ENCODE results near the gene AOPEP.

AOPEP gene

DNA sequence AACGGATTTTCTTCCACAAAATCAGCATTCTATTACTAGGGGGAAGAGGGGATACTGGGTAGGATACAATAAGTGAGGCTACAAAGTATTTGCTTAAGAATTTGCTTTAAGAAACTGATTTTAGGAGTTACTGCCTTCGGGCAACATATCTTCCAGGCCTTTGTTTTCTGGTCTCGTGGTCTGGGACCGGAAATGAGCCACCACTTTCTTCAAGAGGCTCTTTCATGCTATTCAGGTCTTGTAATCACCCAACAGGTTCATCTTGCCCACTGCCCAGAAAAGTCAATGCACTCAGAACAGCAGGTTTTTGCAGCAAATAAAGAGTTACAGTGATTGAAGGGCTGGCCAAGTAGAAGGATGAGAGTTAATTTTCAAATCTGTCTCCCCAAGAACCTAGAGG is 6.6 kb upstream of the AOPEP start:
- DNase-seq: no peak

DNA sequence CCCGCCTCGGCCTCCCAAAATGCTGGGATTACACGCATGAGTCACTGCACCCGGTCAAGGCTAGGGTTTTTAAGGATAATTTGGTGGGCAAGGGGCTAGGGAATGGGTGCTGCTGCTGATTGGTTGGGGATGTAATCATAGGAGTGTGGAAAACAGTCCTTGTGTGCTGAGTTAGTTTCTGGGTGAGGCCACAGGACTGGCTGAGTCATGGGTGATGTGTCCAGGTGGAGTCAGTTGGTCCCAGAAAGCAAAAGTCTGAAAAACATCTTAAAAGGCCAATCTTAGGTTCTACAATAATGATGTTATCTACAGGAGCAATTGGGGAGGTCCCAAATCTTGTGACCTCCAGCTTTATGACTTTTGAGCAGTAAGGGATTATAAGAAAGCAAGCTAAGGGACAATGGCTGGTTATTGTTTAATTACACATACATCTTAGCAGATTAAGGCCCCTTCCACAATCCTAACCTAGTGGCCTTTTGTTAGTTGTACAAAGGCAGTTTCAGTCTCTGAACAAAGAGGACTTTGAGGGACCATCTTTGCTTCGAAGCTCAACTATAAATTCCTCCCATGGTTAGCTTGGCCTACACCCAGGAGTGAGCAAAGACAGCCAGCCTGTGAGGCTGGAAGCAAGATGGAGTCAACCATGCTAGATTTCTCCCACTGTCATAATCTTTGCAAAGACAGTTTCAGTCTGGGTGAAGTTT is 5.5 kb upstream of the AOPEP start:
- DNase-seq: no peak

DNA sequence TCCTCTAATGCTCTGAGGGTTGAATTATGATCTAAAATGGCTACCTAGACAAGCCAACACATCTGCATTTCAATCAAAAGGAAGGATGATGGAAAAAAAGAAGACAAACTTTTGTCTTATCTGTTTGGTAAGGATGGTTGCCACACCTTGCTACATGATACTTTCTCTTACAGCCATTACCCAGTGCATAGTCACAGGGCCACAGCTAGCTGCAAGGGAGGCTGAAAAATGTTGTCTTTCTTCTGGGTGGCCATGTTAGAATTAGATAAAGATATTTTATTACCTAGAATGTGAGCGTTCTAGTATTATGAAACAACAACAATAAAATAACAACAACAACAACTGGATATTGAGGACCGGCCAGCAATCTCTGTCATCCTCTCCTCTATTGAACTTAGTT is 4.7 kb upstream of the AOPEP start:
- DNase-seq: no peak

DNA sequence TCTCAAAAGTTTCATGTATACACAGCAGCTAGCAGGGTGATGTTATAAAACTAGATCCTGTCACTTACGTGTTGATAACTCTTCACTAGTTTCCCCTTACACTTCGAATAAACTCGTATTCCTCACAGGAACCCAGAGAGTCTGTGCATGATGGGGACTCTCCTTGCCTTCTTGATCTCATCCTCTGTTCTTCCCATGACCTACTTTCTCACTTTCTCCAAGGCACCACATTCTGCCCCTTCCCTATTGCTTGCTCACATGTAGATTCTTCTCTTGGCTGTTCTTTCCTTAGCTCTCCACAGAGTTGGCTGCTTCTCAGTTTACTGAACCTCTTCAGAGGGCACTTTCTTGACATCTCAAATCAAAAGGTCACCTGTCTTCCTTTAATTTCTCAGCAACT is 1.2 kb upstream of the AOPEP start:
- no peak for DNase-seq

DNA sequence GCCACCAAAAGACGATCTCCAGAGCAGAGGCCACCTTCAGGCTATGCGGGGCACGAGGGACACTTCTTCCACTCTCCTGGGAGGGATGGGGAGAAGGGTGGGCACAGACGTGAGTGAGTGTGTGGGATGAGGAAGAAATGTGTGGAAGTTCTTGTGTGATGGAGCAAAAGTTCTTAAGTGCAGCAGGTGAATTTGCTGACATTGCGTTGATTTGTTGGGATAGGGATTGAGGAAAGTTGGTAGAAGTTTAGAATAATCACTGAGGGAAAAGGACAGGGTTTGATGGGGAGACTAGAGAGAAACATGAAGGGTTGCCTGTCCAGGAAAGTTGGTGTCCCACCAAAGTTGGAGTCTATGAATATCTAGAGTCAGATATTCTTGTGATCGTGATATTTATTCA is 2.2 kb downstream of the AOPEP start:
- no peak for DNase-seq

DNA sequence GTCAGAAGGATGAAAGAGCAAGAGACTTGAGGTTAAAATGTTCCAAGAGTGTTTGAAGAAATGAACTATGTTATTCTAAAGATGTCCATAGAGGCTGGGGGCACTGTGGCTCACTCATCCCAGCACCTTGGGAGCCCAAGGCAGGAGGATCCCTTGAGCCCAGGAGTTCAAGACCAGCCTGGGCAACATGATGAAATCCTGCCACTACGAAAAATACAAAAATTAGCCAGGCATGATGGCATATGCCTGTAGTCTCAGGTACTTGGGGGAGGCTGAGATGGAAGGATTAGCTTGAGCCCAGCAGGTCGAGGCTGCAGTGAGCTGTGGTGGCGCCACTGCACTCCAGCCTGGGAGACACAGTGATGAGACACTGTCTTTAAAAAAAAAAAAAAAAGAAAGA is 2.7 kb downstream of the AOPEP start:
- no peak for DNase-seq

DNA sequence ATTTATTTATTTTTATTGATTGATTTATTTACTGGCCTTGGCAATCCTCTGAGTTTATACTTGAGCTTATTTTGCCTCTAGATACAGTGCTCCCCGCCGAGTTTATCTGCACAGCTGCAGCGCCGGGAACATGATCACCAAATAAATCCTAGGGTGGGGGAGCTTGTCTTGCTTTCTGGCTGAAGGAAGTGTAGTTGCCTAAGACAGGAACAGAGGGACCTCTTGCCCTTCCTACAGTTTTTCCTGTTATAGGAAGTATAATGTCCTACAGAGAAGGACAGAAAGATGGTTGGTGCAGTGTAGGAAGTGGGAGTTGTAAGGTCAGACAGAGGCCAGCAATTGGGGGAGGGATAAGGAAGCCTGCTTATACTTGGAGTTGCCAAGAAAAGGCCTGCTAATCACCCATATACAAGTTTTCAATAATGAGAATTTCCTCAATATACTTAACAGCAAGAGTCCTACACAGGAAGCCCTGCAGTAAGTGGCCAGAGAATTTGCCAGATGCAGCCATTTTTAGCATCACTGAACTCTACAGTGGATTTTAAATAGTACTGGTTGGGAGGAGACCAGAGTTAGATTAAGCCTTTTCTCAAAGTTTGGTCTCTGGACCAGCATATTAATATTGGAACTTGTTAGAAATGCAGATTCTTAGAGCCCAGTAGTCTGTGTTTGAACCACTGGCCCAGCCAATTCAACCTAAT is 7.7 kb downstream of the AOPEP start:
- no peak for DNase-seq

DNA sequence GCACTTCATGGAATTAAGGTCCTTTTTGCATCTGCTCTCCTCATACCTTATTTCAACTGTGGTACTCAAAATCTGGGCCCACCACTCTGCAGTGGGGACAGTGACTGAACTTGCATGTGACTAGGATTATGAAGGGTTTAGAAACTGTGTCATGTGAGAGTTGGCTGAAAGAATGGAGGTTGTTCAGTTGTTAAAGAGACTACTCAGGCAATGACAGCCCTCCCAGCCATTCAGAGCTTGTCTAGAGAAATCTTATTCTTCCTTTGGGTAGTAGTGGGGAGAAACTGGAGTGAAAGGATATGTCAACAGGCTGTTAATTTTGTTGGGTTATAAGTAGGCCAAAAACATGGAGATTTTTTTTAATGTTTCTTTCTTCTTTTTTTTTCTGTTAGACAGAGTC is 10.3 kb downstream of the AOPEP start:
- no peak for DNase-seq

DNA sequence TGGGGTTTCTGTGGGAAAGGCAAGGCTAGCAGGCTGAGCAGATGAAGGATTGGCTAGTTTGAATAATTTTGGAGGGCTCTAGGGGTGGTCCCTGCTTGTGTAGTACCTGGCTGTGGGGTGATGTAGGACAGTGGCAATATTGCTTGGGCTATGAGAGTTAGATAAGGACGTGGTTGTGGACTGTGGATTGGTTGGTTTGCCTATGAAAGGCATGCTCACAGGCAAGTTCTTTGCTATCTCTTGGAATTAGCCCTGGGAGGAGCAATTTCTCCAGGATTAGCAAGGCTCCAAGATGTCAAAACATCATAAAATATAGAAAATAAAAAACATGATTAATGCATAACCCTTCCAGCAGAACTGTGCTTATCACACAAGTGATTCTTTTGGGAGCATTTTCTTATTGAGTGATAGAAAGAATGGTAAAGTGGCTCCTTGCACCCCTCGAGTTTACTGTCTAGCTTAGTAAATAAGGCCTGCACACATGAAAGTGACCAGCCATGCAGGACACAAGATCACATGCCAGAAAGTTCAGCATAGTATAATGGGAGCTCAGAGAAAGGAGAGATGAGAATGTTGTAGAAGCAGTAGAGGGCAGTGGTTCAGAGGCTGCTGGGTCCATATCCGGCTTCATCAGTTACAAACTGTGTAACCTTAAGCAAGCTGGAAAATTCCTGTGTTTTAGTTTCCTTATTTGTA is 13.8 kb downstream of the AOPEP start:
- no peak for DNase-seq

DNA sequence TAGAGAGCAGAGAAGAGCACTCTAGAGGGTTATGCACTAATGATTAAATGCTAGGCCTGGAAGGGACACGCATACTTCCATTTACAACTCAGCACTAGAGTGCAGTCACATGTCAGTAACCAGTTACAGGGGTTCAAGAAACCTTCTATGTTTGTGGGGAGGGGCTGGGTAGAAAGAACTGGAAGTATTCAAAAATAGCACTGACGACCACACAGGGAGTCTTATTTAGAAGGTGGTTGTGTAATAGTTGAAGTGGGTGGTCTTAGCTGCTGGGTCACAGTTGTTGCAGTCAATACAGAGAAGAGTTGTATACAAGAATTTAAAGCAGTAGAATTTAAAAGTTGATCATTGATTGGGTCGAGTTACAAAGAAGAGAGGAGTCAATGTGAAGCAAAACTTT is 15.4 kb downstream of the AOPEP start:
- DNase-seq: no peak

DNA sequence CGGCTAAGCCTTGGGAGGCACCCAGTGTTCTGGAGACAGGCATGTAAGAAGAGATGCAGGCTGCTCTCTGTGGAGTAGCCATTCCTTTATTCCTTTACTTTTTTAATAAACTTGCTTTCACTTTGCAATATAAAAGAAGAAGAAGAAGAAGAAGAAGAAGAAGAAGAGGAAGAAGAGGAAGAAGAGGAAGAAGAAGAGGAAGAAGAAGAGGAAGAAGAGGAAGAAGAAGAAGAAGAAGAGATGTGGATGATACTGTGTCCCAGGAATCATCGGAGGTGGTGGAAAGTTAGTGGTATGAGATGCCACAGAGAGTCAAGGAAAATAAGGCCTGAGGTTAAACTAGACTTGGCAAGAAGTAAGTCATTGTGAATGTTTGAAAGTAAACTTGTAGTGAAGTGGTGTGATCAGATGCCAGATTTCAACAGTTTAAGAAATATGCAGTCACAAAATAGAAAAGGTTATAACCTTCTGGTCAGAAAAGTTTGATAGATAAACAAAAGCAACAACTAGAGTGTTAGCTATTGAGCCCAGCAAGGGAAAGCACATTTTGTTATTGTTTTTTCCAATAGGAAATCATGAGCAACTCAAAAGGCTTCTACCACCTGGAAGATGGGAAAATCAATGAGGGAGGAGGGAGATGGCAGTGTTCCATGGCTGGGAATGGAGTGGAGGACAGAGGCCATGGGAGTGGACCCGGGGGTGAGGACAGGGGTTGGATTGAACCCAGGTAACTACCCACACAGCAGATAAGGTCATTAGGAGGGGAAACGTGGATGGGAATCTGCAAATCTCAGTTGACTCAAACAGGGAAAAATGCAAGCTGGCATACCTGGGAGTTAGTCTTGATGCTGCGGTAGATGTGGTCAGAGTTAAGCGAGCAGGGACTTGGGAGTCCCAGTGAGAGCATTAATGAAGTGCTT is 16.8 kb downstream of the AOPEP start:
- DNase-seq: no peak

DNA sequence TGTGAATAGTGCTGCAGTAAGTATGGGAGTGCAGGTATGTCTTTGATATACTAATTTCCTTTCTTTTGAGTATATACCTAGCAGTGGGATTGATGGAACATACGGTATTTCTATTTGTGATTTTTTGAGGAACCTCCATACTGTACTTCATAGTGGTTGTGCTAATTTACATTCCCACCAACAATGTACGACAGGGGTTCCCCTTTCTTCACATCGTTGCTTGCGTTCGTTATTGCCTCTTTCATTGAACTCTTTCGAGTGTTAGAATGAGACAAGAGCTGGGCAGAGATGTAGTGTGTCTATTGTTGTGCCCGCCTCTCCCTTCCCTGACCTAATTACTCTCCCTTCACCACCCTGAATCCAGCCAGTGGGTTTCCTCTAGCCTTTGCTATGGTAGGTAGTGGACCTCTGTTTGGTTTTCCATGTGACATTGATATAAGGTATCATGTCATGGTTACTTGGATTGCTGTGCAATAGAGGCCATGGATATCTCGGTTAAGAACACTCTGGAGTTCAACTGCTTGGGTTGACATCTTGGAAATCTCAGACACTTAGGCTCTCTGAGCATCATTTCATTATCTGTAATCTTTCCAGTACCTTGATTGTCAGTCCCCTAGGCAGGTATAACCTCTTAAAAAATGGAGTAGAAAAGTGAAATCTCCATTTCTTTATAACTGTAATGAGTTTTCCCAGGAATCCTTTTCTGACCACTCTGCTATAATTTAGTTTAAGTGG is 19.5 kb downstream of the AOPEP start:
- DNase-seq: no peak

DNA sequence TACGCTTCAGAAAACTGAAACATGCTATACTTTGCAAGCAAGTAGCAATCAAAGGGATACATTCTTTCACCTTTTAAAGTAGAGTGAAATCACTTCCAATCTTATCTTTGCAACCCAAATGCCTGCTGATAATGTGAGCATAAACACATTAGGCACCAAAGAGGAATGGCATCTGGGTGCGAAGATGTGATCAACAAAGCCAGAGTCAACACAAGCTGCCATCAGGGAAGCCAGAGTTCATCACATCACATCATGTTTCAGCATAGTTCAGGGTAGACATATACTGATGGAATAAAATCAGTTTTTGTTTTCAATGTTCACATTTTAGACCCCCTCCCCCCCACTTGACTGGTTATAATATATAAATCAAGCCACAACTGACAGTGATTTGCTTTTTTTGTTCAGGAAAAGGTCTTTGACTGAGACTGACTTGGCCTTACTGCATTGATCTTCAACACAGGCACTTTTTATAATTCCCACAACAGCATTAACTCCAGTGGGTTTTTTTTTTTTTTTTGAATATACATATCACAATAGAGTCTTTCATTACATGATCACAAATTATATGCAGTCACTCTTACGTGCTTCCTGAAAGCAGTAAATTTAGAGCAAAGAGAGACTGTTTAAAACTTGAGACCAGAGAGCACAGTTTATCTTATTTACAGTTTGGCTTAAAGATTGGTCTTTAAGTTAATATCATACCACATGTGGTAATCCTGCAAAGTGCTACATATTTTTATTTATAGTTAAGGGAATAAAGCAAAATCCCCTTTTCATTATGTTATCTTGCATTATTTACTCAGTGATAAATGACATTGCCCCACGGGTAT is 20.3 kb downstream of the AOPEP start:
- no peak for DNase-seq

DNA sequence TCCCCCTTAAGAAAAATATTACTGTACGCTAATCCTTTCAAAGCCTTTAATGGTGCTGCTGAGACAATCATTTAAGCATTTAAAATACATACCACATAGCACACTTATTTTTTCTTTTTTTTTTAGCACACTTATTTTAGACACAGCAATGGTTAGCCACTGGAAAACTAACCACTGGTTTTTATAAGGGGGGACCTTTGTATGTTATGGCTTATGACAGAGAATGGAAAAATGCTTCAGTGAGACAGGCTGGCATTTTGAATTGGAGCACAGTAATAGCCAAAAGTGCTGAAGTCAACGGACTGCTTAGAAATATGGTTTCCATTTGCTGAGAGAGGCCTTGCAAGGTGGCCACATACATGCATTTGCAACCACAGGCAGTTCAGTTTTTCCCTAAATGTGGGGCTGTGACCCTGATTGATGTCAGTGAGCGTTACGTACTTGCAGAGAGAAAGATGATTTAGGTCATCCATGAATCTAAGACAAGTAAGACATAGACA is 28.5 kb downstream of the AOPEP start:
- no peak for DNase-seq

DNA sequence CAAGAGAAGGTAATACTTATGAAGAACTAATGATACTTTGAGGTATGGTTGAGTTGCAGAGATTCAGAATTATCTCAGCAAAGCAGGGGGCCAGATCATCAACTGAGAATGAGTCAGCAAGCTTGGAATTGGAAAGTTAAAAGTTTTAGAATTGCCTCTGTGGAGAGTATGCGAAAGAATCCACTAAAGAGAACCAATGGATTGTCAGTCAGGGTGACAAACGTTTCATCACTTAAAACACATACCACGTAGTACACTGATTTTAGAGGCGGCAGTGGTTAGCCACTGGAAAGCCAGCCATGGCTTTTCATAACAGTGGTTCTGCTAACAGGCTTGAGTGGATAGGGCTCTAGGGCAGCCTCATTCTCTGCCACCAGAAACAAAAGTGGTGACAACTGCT is 30.7 kb downstream of the AOPEP start:
- DNase-seq: no peak

DNA sequence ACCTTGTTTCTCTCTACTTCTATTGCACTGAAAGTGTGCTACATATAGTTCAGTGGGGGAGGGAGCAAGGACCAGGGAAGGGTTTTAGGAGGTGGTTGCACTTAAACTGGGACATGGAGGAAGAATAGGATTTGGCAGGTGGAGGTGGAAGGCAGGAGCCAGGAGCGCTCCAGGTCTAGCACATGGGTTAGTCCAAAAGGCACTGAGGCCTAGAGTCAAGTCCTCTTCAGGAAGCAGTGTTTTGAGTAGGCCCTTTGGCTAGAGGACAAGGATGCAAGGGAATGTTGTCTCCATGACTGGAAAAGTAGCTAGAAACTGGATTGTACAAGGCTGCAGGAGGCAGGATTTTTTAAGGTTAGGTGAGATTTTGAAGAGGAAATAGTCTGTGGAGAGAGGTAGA is 31.5 kb downstream of the AOPEP start:
- no peak for DNase-seq

DNA sequence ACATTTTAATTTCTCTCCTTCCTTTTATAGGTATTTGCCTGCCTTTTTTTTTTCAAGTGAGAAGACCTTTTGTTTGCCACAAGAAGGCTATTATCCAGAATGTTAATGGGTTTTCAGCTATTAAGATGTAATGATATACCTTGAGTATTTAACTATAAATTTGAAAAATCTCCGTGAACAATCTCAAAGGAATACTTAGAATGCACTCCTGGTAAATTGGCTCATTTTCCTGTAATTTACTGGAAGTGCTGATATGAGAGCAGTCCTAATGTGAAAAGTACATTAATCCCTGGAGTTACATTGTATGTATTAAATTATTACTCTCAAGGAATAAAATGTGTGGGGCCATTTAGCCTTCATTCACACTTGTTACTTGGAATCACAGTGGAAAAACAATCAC is 32.4 kb downstream of the AOPEP start:
- DNase-seq: no peak

DNA sequence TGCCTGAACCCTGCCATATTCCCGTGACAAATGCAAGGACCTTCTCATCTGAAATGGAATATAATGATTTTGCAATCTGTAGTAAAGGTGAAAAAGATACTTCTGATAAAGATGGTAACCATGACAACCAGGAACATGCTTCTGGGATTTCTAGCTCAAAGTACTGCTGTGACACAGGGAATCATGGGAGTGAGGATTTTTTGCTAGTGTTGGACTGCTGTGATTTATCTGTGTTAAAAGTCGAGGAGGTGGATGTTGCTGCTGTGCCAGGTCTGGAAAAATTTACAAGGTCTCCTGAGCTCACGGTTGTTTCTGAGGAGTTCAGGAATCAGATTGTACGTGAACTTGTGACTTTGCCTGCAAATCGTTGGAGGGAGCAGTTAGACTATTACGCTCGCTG is 33.5 kb downstream of the AOPEP start:
- DNase-seq: no peak

DNA sequence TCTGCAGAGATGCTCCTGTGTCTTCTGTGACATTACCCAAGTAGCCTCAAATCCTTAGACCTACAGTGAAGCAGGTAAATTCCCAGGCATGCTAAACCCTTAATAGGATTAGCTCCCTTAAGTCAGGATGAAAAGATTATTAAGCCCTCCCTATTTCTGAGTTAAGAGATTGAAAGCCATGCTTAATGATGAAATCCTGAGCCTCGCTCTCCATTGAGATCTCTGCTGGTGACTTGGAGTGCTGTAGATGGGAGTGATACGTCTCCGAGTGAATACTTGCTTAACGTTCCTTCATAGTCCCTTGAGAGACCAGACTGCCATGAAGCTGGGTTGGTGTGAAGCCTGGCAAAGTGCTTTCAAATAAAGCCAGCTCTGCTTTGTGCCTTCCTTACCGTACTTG is 34.2 kb downstream of the AOPEP start:
- DNase-seq: no peak

DNA sequence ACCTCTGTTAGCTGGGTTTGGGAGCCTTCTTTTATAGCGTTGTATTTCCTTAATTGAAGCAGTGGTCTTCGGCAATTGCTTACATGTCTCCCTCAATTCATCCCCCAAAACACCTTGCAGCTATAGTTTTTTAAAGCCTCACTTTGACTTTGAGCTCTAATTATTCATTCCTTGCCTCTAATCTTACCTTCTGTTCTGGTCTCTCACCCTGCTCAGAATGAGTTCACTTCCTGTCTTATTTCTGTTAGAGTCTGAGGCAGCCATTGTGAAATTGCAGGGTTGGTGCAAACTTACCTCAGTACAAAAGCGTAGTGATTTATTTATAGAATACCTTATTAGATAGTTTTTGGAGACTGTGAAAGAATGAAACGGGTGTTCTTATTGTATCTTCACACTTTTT is 35.0 kb downstream of the AOPEP start:
- DNase-seq: no peak

DNA sequence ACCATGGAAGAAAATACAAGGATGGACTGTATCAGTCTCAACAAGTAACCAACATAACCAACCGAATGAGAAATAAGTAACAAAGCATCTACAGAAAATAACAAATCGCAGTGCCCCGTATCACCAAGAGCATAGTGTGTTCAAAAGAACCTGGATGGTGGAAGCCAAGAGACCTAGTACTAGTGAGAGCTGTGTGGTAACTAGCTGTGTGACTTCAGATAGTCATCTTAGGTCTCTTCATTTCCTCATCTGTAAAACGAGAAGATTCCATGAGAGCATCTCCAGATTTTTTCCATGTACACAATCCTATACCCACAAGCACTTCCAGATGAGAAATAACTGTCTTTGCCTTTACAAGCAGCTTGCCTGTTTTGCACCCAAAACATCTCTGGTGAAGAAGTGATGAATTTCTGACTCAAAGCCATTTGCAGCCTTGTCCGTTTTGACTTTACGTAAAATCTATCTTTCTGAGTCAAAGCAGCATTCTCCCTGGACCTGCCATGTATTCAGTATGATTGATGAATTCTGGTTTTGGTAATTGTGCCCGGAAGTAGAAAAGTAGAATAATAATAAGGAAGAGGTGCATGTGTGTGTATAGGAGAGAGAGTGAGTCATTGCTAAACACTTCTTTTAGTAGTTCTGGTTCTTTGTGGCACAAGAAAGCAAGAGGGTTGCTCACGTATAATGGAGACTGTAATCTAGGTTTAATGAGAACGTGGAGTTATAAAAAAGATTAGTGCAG is 41.0 kb downstream of the AOPEP start:
- no peak for DNase-seq

Data from T-helper 9 cell (primary cell).